ENCODE results near the gene B4GALT5.
A peak's percentile ranks its signal among the peaks of the same experiment; 100 is the strongest.
"Not testable (repeated sequence)": the region's sequence is repeated elsewhere in the genome, so short reads cannot be mapped to it uniquely, and the experiment has no call there.

The B4GALT5 gene

GRCh38 chr20:49622243-49622642, 91.4 kb downstream of the B4GALT5 start:
- no peak for DNase-seq

- no peak for DNase-seq
Measured at GRCh38 chr20:49620364-49621240, 93.1 kb downstream of the B4GALT5 start.

GRCh38 chr20:49619113-49620048, 94.3 kb downstream of the B4GALT5 start:
- no peak for DNase-seq

GRCh38 chr20:49618289-49618688, 95.4 kb downstream of the B4GALT5 start:
- DNase-seq, result no peak

GRCh38 chr20:49617394-49617793, 96.3 kb downstream of the B4GALT5 start:
- not testable (repeated sequence) for DNase-seq

GRCh38 chr20:49616154-49617007, 97.3 kb downstream of the B4GALT5 start:
- DNase-seq, result no peak

- DNase-seq, result peak; percentile 72
Measured at GRCh38 chr20:49615401-49616153, 98.1 kb downstream of the B4GALT5 start.

- not testable (repeated sequence) for DNase-seq
Measured at GRCh38 chr20:49615051-49615400, 98.7 kb downstream of the B4GALT5 start.

- no peak for DNase-seq
Measured at GRCh38 chr20:49614338-49615050, 99.2 kb downstream of the B4GALT5 start.

- DNase-seq, result no peak
Measured at GRCh38 chr20:49612127-49612738, 101.4 kb downstream of the B4GALT5 start.

- DNase-seq, result not testable (repeated sequence)
Measured at GRCh38 chr20:49611539-49612126, 102.0 kb downstream of the B4GALT5 start.

- peak; percentile 68 for DNase-seq
Measured at GRCh38 chr20:49610691-49611538, 102.8 kb downstream of the B4GALT5 start.

GRCh38 chr20:49608752-49609670, 104.7 kb downstream of the B4GALT5 start:
- DNase-seq, result peak; percentile 58

GRCh38 chr20:49607568-49607967, 106.1 kb downstream of the B4GALT5 start:
- no peak for DNase-seq

- DNase-seq, result no peak
Measured at GRCh38 chr20:49603209-49603627, 110.5 kb downstream of the B4GALT5 start.

- no peak for DNase-seq
Measured at GRCh38 chr20:49602345-49603208, 111.1 kb downstream of the B4GALT5 start.

All from hematopoietic multipotent progenitor cell treated with erythropoietin and hydrocortisone succinate and interleukin-3 and kit ligand, for 8 days (in vitro differentiated cells).